H9 (cell line): Measurements from ENCODE around the gene SYMPK. TPM values are rescaled to one million over a fixed set of nuclear protein-coding genes. Genes with fewer than 3 reads are reported as not detected.
"Not testable (repeated sequence)": the region's sequence is repeated elsewhere in the genome, so short reads cannot be mapped to it uniquely, and the experiment has no call there.

Experiments
- DNase-seq: peaks from one replicate; pipeline ENCODE4 v3.0.0-alpha.2; 2017
- H2AFZ ChIP-seq: one replicate; pipeline ENCODE4 v1.6.1; 2013; ENCODE audit warnings: mild to moderate bottlenecking, low read length, control low read depth, moderate library complexity
- H2AK5ac ChIP-seq: 2 replicates; pipeline ENCODE4 v1.6.1; 2013; ENCODE audit warnings: low read length, control low read depth, mixed read lengths; ENCODE audit not compliant: insufficient read length
- H2BK120ac ChIP-seq: one replicate; pipeline ENCODE4 v1.6.1; 2013; ENCODE audit warnings: low read depth, mild to moderate bottlenecking, low read length, control low read depth, inconsistent platforms; ENCODE audit not compliant: poor library complexity, severe bottlenecking
- H2BK12ac ChIP-seq: 2 replicates; pipeline ENCODE4 v1.6.1; 2013; ENCODE audit warnings: low read length, control low read depth, mixed read lengths, low read depth; ENCODE audit not compliant: insufficient read length
- H2BK15ac ChIP-seq: 2 replicates; pipeline ENCODE4 v1.6.1; 2013; ENCODE audit warnings: low read depth, low read length, control low read depth
- H2BK20ac ChIP-seq: one replicate; pipeline ENCODE4 v1.6.1; 2013; ENCODE audit warnings: low read depth, mild to moderate bottlenecking, low read length, control low read depth, inconsistent platforms; ENCODE audit not compliant: poor library complexity, severe bottlenecking
- H2BK5ac ChIP-seq: 2 replicates; pipeline ENCODE4 v1.6.1; 2013; ENCODE audit warnings: low read length, control low read depth, mixed read lengths; ENCODE audit not compliant: insufficient read length
- H3K14ac ChIP-seq: 2 replicates; pipeline ENCODE4 v1.6.1; 2013; ENCODE audit warnings: low read length, control low read depth; ENCODE audit not compliant: insufficient read depth
- H3K18ac ChIP-seq: 2 replicates; pipeline ENCODE4 v1.6.1; 2013; ENCODE audit warnings: low read depth, mild to moderate bottlenecking, mixed read lengths, low read length, control low read depth; ENCODE audit not compliant: insufficient read length
- H3K23ac ChIP-seq: 2 replicates; pipeline ENCODE4 v1.6.1; 2013; ENCODE audit warnings: low read length, control low read depth, mixed read lengths, low read depth; ENCODE audit not compliant: insufficient read length
- H3K23me2 ChIP-seq: 2 replicates; pipeline ENCODE4 v1.6.1; 2013; ENCODE audit warnings: low read depth, mild to moderate bottlenecking, mixed read lengths, low read length, control low read depth; ENCODE audit not compliant: insufficient read length, poor library complexity, severe bottlenecking
- H3K27ac ChIP-seq: 2 replicates; pipeline ENCODE4 v1.5.1; 2013; ENCODE audit warnings: low read length, control low read depth, mixed read lengths, low read depth; ENCODE audit not compliant: insufficient read length
- H3K27me3 ChIP-seq: 2 replicates; pipeline ENCODE4 v1.6.1; 2013; ENCODE audit warnings: low read length, control low read depth, inconsistent platforms; ENCODE audit not compliant: insufficient read depth
- H3K4ac ChIP-seq: 2 replicates; pipeline ENCODE4 v1.6.1; 2013; ENCODE audit warnings: low read depth, mild to moderate bottlenecking, control low read depth, inconsistent platforms, low read length, moderate library complexity
- H3K4me1 ChIP-seq: 2 replicates; pipeline ENCODE4 v1.6.1; 2013; ENCODE audit warnings: low read length, control low read depth, inconsistent platforms; ENCODE audit not compliant: insufficient read depth
- H3K4me2 ChIP-seq: 2 replicates; pipeline ENCODE4 v1.6.1; 2013; ENCODE audit warnings: low read length, control low read depth, mixed read lengths; ENCODE audit not compliant: insufficient read length, insufficient read depth
- H3K56ac ChIP-seq: 2 replicates; pipeline ENCODE4 v1.6.1; 2013; ENCODE audit warnings: low read depth, mild to moderate bottlenecking, mixed read lengths, low read length, control low read depth; ENCODE audit not compliant: insufficient read length
- H3K79me1 ChIP-seq: 2 replicates; pipeline ENCODE4 v1.6.1; 2013; ENCODE audit warnings: low read depth, mild to moderate bottlenecking, moderate library complexity, low read length, control low read depth, inconsistent platforms; ENCODE audit not compliant: insufficient read depth, poor library complexity, severe bottlenecking
- H3K79me2 ChIP-seq: 2 replicates; pipeline ENCODE4 v1.6.1; 2013; ENCODE audit warnings: low read length, control low read depth, inconsistent platforms; ENCODE audit not compliant: insufficient read depth
- H3K9ac ChIP-seq: 2 replicates; pipeline ENCODE4 v1.6.1; 2013; ENCODE audit warnings: low read length, control low read depth, mixed read lengths; ENCODE audit not compliant: insufficient read length; ENCODE audit errors: extremely low read depth
- H3K9me3 ChIP-seq: one replicate; pipeline ENCODE4 v1.6.1; 2013; ENCODE audit warnings: low read depth, low read length, inconsistent platforms; ENCODE audit not compliant: control insufficient read depth
- H3T11ph ChIP-seq: one replicate; pipeline ENCODE4 v1.6.1; 2013; ENCODE audit warnings: mild to moderate bottlenecking, low read length, control low read depth, inconsistent platforms
- H4K20me1 ChIP-seq: one replicate; pipeline ENCODE4 v1.6.1; 2013; ENCODE audit not compliant: control insufficient read depth, insufficient read length, insufficient read depth
- H4K5ac ChIP-seq: 2 replicates; pipeline ENCODE4 v1.6.1; 2013; ENCODE audit warnings: low read depth, mild to moderate bottlenecking, mixed read lengths, low read length, control low read depth; ENCODE audit not compliant: insufficient read length
- H4K8ac ChIP-seq: replicated peaks from 2 replicates; pipeline ENCODE4 v1.6.1; 2013; ENCODE audit warnings: low read length, control low read depth, mixed read lengths, low read depth; ENCODE audit not compliant: insufficient read length
- H4K91ac ChIP-seq: 2 replicates; pipeline ENCODE4 v1.6.1; 2013; ENCODE audit warnings: low read depth, mild to moderate bottlenecking, moderate library complexity, mixed read lengths, low read length, control low read depth; ENCODE audit not compliant: insufficient read length
- H3K27ac Mint-ChIP-seq, 3 experiments: 2 replicates in 2 of 3; 3 replicates in 1 of 3; pipeline ENCODE4 v1.8.0; 2020 to 2021; ENCODE audit warnings: mixed read lengths in 3 of 3, mild to moderate bottlenecking in 1 of 3, moderate library complexity in 1 of 3
- H3K27me3 Mint-ChIP-seq: 2 replicates; pipeline ENCODE4 v1.8.0; 2021; ENCODE audit warnings: low read depth, mild to moderate bottlenecking, moderate library complexity, mixed read lengths
- H3K36me3 Mint-ChIP-seq, 3 experiments: 2 replicates in 2 of 3; 3 replicates in 1 of 3; pipeline ENCODE4 v1.8.0; 2020 to 2021; ENCODE audit warnings: low read depth in 3 of 3, mixed read lengths in 3 of 3; ENCODE audit not compliant: insufficient read depth in 1 of 3
- H3K4me1 Mint-ChIP-seq, 2 experiments: 2 replicates each; pipeline ENCODE4 v1.8.0; 2020; ENCODE audit warnings: mixed read lengths in 2 of 2
- H3K4me3 Mint-ChIP-seq, 2 experiments: 2 replicates in 1 of 2; 3 replicates in 1 of 2; pipeline ENCODE4 v1.8.0; 2020 to 2021; ENCODE audit warnings: mild to moderate bottlenecking in 2 of 2, mixed read lengths in 2 of 2, moderate library complexity in 1 of 2
- H3K9me3 Mint-ChIP-seq, 2 experiments: 2 replicates in 1 of 2; 3 replicates in 1 of 2; pipeline ENCODE4 v1.8.0; 2020; ENCODE audit warnings: mild to moderate bottlenecking in 2 of 2, mixed read lengths in 2 of 2, moderate library complexity in 1 of 2
- CTCF ChIP-seq: fragments of 200-600 bp; sonication (generic); conservative IDR thresholded peaks from 3 replicates; pipeline ENCODE4 v1.8.0; 2021; ENCODE audit warnings: antibody characterized with exemption, mild to moderate bottlenecking
- WGBS: extraction: QIAGEN DNeasy Blood & Tissue Kit; methylation state at CpG from one replicate; pipeline ENCODE4 v1.1.7; 2013; ENCODE audit warnings: missing lambda C conversion rate, low lambda C conversion rate, mixed read lengths; ENCODE audit not compliant: insufficient read length; ENCODE audit errors: extremely low coverage; 5-methylcytosine and 5-hydroxymethylcytosine counted together
- total RNA-seq: library from RNA; stranded (reverse); gene quantifications from 2 replicates; pipeline ENCODE4 v1.2.1, GENCODE V29; 2021

The SYMPK gene
- total RNA-seq, 1 experiment from 2014 or later: 104 TPM

- no peak overlapping the region for H4K5ac ChIP-seq
- Mint-ChIP-seq H3K36me3 (peaks cover 8 to 32% (median 25%) of the 10 kb centered on the region in 3 experiments; a peak in 6 of 7 replicates), H3K4me1 (peaks cover 21 to 43% of the 10 kb centered on the region in 2 experiments), H3K9me3 (no peaks in the 10 kb centered on the region), H3K27me3 (no peaks in the 10 kb centered on the region; the same call in 1 of the 2 replicates), H3K27ac (no peak overlapping the region), H3K4me3 (no peak overlapping the region)
- no peak overlapping the region for H3K23ac ChIP-seq
- no peak overlapping the region for H2BK120ac ChIP-seq
- no peak overlapping the region for H2BK12ac ChIP-seq
- no peak overlapping the region for H3K14ac ChIP-seq
- no peak overlapping the region for H3K4me2 ChIP-seq
- no peak for DNase-seq
- no peaks in the 10 kb centered on the region for H3K23me2 ChIP-seq
- H3K27ac ChIP-seq: no peak overlapping the region
- H4K91ac ChIP-seq: no peak overlapping the region
- no peak overlapping the region for H3T11ph ChIP-seq
- H3K79me1 ChIP-seq: peaks cover 3% of the 10 kb centered on the region
- H3K9ac ChIP-seq: no peak overlapping the region
- whole genome bisulfite sequencing: no CpG with 5 or more reads among the region's 5 CpGs
- H2BK15ac ChIP-seq: no peak overlapping the region
- no peak overlapping the region for H3K56ac ChIP-seq
- no peaks in the 10 kb centered on the region for H3K9me3 ChIP-seq
- H2BK20ac ChIP-seq: no peak overlapping the region
- H3K18ac ChIP-seq: no peak overlapping the region
- H4K20me1 ChIP-seq: peaks cover 3% of the 10 kb centered on the region
- no peak overlapping the region for H2AK5ac ChIP-seq
- H2AFZ ChIP-seq: no peak overlapping the region
- H3K4ac ChIP-seq: no peak overlapping the region
- no peak for TF ChIP-seq CTCF
- peaks cover 5% of the 10 kb centered on the region; the same call in 1 of the 2 replicates for H3K79me2 ChIP-seq
- H3K27me3 ChIP-seq: no peaks in the 10 kb centered on the region
- H3K4me1 ChIP-seq: peaks cover 5% of the 10 kb centered on the region; the same call in 1 of the 2 replicates
- no peak overlapping the region for H2BK5ac ChIP-seq
- no peak overlapping the region for H4K8ac ChIP-seq
Measured at GRCh38 chr19:45870798-45871197, 7.9 kb upstream of the SYMPK start.

DNA sequence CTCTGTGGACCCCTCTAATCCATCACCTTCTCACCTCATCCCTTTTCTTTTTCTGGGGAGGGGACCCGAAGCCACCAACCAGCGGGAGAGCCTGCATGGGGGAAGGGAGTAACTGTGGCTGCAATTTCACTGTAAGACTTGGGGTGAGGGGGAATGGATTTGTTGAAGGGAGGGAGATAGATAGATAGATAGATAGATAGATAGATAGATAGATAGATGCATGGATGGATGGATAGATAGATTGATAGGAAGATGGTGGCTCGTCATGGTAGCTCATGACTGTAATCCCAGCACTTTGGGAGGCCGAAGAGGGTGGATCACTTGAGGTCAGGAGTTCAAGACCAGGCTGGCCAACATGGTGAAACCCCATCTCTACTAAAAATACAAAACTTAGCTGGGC is 4.3 kb upstream of the SYMPK start:
- WGBS: no CpG with 5 or more reads among the region's 4 CpGs

More for the DNA sequence above, 4.3 kb upstream of the SYMPK start:
- not testable (repeated sequence) for H2BK15ac ChIP-seq, DNase-seq, H3K56ac ChIP-seq, H3K9ac ChIP-seq, H3K18ac ChIP-seq, H3K79me1 ChIP-seq, H4K5ac ChIP-seq, H3K79me2 ChIP-seq, H3K4me2 ChIP-seq, H4K8ac ChIP-seq, H3K27me3 Mint-ChIP-seq, H2AFZ ChIP-seq, H3K14ac ChIP-seq, H3T11ph ChIP-seq, H4K91ac ChIP-seq, H2BK20ac ChIP-seq, H3K4me1 ChIP-seq, H3K27me3 ChIP-seq, H3K27ac ChIP-seq, H3K9me3 Mint-ChIP-seq, H2BK5ac ChIP-seq, H4K20me1 ChIP-seq, H3K23ac ChIP-seq, H2BK120ac ChIP-seq, H2BK12ac ChIP-seq, H3K9me3 ChIP-seq, H3K4ac ChIP-seq, H2AK5ac ChIP-seq
- H3K27ac Mint-ChIP-seq: peak overlapping the region in 1 of 3 experiments; percentile 7; a peak in 1 of 7 replicates
- peaks cover 2 to 17% (median 14%) of the 10 kb centered on the region in 3 experiments; a peak in 5 of 7 replicates for H3K36me3 Mint-ChIP-seq
- H3K23me2 ChIP-seq: peaks cover 16% of the 10 kb centered on the region
- peak overlapping the region in 1 of 2 experiments; percentile 9; a peak in 2 of 5 replicates for H3K4me3 Mint-ChIP-seq
- peaks cover 32 to 45% of the 10 kb centered on the region in 2 experiments for H3K4me1 Mint-ChIP-seq
